Activated effector memory CD4-positive, alpha-beta T cell treated with Interleukin-2 at 50 U/mL for 16 hours (primary cell): ENCODE results near the gene CDK17.
"Not testable (repeated sequence)": the region's sequence is repeated elsewhere in the genome, so short reads cannot be mapped to it uniquely, and the experiment has no call there.

Experiments
- DNase-seq: peaks from one replicate; pipeline ENCODE4 v3.0.0-alpha.2; 2020

The CDK17 gene

DNA sequence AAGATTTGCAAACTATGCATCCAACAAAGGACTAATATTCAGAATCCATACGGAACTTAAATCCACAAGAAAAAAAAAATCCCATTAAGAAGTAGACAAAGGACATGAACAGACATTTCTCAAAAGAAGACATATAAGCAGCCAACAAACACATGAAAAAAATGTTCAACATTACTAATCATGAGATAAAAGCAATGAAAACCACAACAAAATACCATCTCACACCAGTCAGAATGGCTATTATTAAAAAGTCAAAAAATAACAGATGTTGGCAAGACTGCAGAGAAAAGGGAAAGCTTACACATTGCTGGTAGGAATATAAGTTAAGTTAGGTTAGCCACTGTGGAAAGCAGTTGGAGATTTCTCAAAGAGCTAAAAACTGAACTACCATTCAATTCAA is 16.2 kb downstream of the CDK17 start:
- DNase-seq: no peak

DNA sequence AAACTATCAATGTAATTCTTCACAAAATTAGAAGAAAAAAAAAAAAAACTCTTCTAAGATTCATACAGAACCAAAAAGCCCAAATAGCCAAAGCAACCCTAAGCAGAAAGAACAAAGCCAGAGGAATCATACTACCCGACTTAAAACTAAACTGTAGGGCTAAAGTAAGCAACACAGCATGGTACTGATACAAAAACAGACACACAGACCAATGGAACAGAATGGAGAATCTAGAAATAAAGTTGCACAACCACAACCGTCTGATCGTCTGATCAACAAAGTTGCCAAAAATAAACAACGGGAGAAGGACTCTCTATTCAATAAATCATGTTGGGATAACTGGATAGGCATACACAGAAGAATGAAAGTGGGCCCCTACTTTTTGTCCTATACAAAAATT is 16.9 kb downstream of the CDK17 start:
- no peak for DNase-seq

DNA sequence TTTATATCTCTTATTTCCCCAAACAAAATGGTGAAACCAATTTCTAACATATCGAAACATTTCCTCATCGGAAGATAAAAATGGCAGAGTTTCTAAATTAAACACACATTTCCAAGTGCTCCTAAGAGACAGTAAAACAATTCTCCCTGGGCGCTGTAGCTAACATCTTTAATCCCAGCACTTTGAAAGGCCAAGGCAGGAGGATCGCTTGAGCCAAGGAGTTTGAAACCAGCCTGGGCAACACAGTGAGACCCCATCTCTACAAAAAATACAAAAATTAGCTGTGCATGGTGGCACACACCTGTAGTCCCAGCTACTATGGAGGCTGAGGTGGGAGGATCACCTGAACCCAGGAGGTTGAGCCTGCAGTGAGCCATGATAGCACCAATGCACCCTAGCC is 20.5 kb downstream of the CDK17 start:
- DNase-seq: not testable (repeated sequence)

DNA sequence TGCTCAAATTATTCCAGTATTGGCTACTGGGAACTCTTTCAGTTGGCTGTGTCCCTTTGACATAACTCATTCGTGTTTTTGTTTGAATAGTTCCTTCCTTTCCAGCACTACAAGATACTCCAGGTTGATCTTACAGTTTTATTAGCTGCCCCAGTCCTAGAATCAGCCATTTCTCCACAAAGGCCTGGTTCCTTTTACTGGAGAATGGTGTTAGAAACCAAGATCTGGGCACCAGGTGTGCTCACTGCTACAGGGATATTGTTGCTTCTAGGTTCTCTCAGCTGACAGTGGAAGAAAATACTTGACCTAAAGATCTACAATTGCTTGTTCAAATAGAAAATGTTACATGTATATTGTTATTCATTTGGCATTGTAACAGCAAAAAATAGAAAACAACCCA is 21.9 kb downstream of the CDK17 start:
- DNase-seq: no peak

- no peak for DNase-seq
These were observed 23.4 kb downstream of the CDK17 start for GRCh38 chr12:96376865-96377264.

DNA sequence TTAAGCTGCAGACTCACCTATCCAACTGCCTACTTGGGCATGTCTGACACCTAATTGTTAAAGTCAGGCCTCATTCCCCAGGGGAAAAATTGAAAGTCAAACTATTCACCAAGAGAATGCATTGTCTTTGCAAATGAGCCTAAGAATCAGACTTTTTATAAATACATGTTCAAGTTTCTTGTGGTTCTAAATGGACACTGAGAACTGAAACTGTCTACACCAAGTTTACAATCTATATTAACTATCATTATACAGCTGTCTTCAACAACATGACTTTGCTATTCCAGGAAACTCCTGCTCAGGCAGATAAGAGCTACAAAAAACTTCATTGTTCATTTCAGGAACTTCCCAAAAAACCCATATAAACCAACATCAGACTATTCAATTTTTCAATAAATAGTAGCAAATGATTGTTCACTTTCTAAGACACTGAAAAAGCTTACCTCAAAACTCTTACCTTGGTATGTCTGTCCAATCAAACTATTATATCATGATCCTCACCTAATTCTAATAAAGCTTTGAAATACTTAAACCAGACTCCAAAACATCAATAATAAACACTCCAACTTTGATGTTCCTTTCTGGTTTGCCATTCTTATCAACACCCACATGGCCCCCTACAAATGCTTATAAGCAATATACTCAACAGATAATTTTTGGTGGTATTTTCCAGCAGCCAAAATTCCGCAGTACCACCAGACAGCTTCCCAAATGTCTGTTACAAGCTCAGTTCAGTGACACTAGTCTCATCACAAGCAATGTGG is 24.2 kb downstream of the CDK17 start:
- no peak for DNase-seq

DNA sequence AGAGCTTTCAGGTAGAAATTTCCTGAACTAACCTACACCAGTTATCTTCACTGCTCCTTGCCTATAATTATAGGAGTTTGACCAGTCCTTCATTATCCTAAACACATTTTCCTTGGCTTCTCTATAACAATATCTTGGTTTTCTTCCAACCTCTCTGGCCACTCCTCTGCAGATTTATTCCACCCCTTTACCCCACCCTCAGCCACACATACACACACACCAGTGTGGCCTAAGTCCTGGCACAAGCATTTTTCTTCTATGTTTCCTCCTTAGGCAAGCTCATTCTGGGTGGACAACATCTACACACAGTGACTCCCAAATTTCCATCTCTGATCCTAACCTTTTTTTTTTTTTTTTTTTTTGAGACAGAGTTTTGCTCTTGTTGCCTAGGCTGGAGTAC is 25.1 kb downstream of the CDK17 start:
- DNase-seq: no peak

DNA sequence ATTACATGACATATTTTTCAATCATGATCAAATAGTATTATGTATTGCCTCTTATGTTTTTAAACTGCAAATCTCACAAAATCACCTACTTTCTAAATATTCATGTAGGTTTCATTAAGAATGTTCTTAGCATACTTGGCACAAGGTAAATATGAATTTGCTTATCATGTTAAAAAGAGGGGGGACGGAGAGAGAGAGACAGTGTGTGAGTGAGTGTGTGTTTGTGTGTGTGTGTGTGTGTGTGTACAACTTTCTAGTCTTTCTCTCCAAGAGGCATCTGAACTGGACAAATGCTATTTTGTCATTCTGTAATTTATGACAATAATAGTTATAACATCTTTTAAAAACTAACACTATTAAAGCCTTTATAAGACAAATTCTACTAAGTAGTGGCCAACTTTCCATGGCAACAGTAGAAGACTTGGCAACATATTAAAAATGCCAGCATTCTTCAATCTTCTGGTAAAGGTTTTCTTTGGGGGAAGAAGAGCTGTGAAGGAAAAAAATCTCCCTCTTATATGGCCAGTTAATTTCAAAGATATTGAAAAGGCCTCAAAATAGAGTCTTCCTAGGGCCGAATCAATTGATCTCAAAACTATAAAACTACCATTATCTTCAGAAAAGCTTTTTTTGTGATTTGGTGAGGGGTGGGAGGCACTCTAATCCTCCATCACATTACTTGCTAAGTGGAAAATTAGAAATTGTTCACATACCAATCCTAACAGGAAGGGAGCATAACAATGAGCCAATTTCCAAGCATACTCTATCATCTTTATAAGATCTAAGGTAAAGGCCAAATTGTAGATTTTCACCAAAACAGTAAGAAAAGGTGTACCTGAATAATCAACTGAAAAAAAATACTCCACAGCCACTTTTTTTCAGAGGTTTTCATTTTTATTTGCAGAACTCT is 28.2 kb downstream of the CDK17 start:
- no peak for DNase-seq

DNA sequence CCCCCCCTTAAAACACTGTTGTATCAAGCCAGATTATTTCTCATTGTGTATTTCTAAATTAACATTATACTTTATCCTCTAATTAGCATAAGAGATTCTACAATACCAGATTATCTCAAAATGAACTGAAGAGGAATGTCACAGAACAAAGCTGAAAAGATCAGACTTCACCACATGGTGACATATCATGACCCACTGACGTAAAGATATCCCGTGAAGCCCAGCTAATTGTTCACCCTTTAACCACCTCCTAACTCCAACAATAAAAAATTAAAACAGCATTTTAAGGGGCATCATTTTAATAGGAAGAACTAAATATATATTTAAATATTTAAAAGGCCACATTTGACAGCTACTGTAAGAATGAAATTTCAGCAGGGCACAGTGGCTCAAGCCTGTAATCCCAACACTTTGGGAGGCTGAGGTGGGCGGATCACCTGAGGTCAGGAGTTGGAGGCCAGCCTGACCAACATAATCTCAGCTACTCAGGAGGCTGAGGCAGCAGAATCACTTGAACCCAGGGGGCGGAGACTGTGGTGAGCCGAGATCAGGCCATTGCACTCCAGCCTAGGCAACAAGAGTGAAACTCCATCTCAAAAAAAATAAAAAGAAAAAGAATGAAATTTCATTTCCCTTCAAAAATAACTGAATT is 29.0 kb downstream of the CDK17 start:
- DNase-seq: no peak

DNA sequence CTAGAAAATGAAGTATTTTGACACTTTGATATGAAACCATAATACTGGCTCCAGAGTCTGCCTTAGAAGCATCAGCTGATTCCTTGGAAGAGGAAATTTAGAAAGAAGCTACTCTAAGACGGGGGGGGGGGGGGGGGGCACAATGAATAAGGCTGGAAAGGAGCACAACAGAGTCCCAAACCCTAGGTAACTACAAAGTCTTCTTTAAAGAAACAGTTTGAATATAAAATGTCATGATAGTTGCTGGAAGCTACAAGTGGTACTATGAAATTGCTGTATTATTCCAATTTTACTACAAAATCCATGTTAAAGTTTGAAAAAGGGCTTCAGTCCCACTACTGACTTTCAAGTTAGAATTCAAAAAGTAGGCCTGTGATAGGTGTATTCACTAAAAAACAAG is 31.6 kb downstream of the CDK17 start:
- no peak for DNase-seq

GRCh38 chr12:96368233-96368632 is 32.0 kb downstream of the CDK17 start:
- DNase-seq: no peak

GRCh38 chr12:96366381-96366654 is 33.9 kb downstream of the CDK17 start:
- no peak for DNase-seq

GRCh38 chr12:96365604-96366380 is 34.4 kb downstream of the CDK17 start:
- no peak for DNase-seq

GRCh38 chr12:96364092-96364700 is 36.0 kb downstream of the CDK17 start:
- DNase-seq: no peak

GRCh38 chr12:96361074-96361473 is 39.2 kb downstream of the CDK17 start:
- no peak for DNase-seq

GRCh38 chr12:96360550-96360949 is 39.7 kb downstream of the CDK17 start:
- DNase-seq: no peak

DNA sequence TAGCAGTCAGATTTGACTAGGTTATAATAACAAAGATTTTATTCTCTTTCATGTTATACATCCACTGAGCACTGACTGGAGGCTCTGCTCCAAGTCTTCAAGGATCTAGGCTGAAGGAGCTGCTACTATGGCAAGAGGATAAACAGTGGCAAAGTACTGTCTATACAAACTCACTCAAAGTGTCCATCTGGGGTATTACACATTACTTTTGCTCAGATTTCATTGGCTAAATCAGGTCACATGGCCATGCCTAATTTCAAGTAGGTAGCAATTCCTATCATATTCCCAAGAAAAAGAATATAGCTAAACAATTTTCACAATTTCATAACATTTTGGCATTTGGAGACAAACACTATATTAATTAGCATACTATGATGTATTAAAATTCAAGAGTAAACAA is 40.9 kb downstream of the CDK17 start:
- no peak for DNase-seq

DNA sequence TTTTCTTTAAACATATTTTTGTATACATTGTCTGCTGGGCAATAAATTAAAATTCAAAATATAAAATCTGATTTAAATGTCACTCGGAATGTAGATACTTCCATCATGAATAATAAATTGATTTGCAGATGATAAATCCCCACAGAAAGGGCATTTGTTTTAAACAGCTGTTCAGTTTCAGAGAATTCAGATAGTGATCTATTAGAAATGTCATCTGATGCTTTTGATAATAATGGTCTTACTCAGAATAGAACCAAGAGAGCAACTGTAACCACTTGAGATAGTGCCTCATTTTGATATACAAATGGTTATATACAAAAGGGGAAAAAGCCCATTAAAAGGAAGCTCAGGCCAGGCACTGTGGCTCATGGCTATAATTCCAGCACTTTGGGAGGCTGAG is 43.4 kb downstream of the CDK17 start:
- no peak for DNase-seq

DNA sequence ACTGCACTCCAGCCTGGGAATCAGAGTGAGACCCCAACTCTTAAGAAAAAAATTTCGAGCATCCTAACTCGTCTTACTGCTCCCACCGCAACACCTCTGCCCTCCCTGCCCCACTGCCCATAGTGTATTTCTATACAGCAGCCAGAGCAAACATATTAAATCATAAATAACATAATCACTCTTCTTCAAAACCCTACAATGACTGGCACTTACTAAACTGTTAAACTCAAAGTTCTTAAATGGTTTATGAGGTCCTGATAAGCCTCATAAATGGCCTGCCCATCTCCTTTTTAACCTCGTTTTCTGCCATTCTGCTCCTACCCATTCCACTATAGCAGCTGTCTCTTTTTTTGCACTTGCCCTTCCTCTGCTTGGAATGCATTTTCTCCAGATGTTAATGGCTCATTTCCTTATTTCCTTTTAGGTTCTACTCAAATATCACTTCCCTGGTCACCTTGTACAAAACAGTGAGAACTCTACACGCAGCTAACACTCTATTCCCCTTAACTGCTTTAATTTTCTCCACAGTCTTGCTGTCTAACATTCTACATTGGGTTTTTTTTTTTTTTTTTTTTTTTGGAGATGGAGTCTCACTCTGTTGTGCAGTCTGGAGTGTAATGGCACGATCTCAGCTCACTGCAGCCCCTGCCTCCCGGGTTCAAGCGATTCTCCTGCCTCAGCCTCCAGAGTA is 45.2 kb downstream of the CDK17 start:
- no peak for DNase-seq

GRCh38 chr12:96354326-96354725 is 45.9 kb downstream of the CDK17 start:
- DNase-seq: no peak

DNA sequence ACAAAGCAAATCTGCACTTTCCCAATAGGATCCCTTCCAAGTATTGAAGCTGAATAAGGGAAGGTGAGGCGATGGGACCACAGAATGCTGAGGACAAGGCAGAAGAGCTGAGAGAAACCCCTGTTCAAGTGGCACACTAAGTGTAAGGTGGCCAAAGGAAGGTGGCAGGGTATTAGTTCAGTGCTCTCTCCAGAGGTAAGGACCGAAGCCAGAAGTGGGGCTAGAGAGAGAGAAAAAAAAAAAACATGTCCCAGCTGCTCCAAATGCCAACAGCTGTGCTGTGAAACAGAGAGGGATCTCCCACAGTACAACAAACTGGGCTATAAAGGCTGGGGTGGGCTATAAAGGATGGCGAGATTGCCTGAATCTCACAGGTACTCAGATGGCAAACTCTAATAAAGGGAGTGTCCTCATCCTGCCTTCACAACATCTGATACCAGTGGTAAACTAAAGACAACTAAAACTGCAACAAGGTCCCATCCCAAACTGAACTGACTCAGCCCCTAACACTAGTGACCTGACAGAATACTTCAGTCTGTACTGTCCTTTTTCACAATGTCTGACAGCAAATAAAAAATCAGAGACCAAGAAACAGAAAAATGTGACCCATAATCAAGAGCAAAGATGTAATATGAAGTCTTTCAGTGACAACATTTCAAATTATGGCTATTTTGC is 47.9 kb downstream of the CDK17 start:
- no peak for DNase-seq

- no peak for DNase-seq
These were observed 49.3 kb downstream of the CDK17 start for GRCh38 chr12:96350982-96351381.
